Heart right ventricle (tissue), 16 donors: ENCODE data around the gene PRKN. TPM values are rescaled to one million over a fixed set of nuclear protein-coding genes. Genes with fewer than 3 reads are reported as not detected.

Experiments
- ATAC-seq, 8 donors: fragments of 200-7000 bp; cut with Tn5 transposase; one replicate each; pipeline ENCODE4 v1.9.1; 2020; ENCODE audit warnings: mild to moderate bottlenecking in 8 of 8, moderate library complexity in 8 of 8, moderate number of reproducible peaks in 1 of 8
- DNase-seq, 2 donors: peaks; one replicate each; pipeline ENCODE4 v3.0.0-alpha.2; 2020
- H3K27ac ChIP-seq, 10 donors: fragments of 200-600 bp; sonication (generic) in 2 of 10; one replicate each; pipeline versions ENCODE4 v1.5.0 to v1.8.0; 2020 to 2022; ENCODE audit warnings: mild to moderate bottlenecking in 3 of 10
- H3K27me3 ChIP-seq, 7 donors: fragments of 200-600 bp; one replicate each; pipeline ENCODE4 v1.8.0; 2021 to 2022; ENCODE audit warnings: mild to moderate bottlenecking in 2 of 7
- H3K36me3 ChIP-seq, 9 donors: fragments of 200-600 bp; sonication (generic) in 1 of 9; one replicate each; pipeline versions ENCODE4 v1.5.0 to v1.8.0; 2020 to 2022; ENCODE audit warnings: mild to moderate bottlenecking in 2 of 9
- H3K4me1 ChIP-seq, 9 donors: fragments of 200-600 bp; sonication (generic) in 1 of 9; one replicate each; pipeline versions ENCODE4 v1.5.0 to v1.8.0; 2020 to 2022; ENCODE audit warnings: mild to moderate bottlenecking in 4 of 9
- H3K4me3 ChIP-seq, 10 donors: fragments of 200-600 bp; sonication (generic) in 2 of 10; one replicate each; pipeline versions ENCODE4 v1.5.0 to v1.8.0; 2020 to 2022; ENCODE audit warnings: mild to moderate bottlenecking in 7 of 10, moderate library complexity in 2 of 10
- H3K9me3 ChIP-seq, 11 donors: fragments of 200-600 bp in 10 of 11; sonication (generic) in 2 of 11; one replicate each; pipeline versions ENCODE4 v1.5.0 to v1.8.0; 2013 to 2022; ENCODE audit warnings: mild to moderate bottlenecking in 2 of 11, control low read depth in 1 of 11, moderate library complexity in 1 of 11
- CTCF ChIP-seq, 9 donors: fragments of 200-600 bp; sonication (generic) in 2 of 9; IDR thresholded peaks; one replicate each; pipeline versions ENCODE4 v1.5.0 to v1.8.0; 2021 to 2022; ENCODE audit warnings: antibody characterized with exemption in 9 of 9, mild to moderate bottlenecking in 5 of 9, moderate library complexity in 1 of 9
- WGBS, 2 donors: extraction: QIAGEN DNeasy Blood & Tissue Kit; methylation state at CpG; one replicate each; pipeline ENCODE4 v1.1.7; 2013; ENCODE audit warnings: inconsistent platforms in 1 of 2; 5-methylcytosine and 5-hydroxymethylcytosine counted together
- intact Hi-C, 10 donors: fragments of 100-400 bp; cut with DNase I; formaldehyde crosslinking; loops; one replicate each; pipeline versions ENCODE4 v1.11.1 to v1.14.2; 2022
- polyA plus RNA-seq, 2 donors: library from polyadenylated mRNA; stranded (reverse); fragments of 200-250 nt; gene quantifications; one replicate each; pipeline ENCODE4 v1.2.3, GENCODE V29; 2013
- total RNA-seq, 10 donors: library from RNA; stranded (reverse); fragmentation: NEBNext Ultra II Directional in 3 of 10; extraction: Animal tissue kit (Norgen Biotek cat#: 25700) in 3 of 10; gene quantifications; one replicate each; pipeline versions ENCODE4 v1.2.1 to v1.2.4, GENCODE V29; 2021 to 2023
- donor health status: Arrhythmogenic right ventricular cardiomyopathy.
- donor health status: ischemic (EF 13 %, LVEDD 7.1; RV severe dilation, severe dysfunction).
- donor health status: healthy with polysubstance abuse.
- donor health status: DM: no; HTN: yes; CAD: no.
- donor health status: DM: no; HTN: no; CAD: no.
- donor health status: ischemic (EF 25% LVEDD 6.9; RV normal size, moderate dysfunction).
- donor health status: ischemic (EF 25% LVEDD 5.7; RV mildly dilated, moderate dysfunction).
- donor health status: healthy.
- donor health status: DM: yes; HTN: yes; CAD: no.
- donor health status: Ischemic cardiomyopathy.
- donor health status: ischemic (EF 35%, LVEDD 5.7; RV mildly dilated, moderate dysfunction).
- donor health status: nonischemic (EF 11% LVEDD 7.7; RV severe dilation, severe dysfunction).
- donor health status: DM: yes; HTN: yes; CAD: no.
- donor health status: PGD.
- donor health status: ischemic (EF 29% LVEDD 5.4; RV normal size, mild dysfunction).
- donor health status: nonischemic (EF 23%, LVEDD 6.1; RV moderate dilation, normal function).

Gene PRKN
- total and polyA plus RNA-seq, 12 donors: 2.3 to 27.7 (median 26.3) TPM

GRCh38 chr6:162636167-162636566, 91.4 kb downstream of the PRKN start:
- no peaks in the 10 kb centered on the region for H3K27me3 ChIP-seq
- no peak for ATAC-seq
- no peak for TF ChIP-seq CTCF (IDR thresholded peaks at IDR 0.05)
- no peak for DNase-seq
- H3K36me3 ChIP-seq: no peaks in the 10 kb centered on the region
- no peak overlapping the region for H3K4me3 ChIP-seq
- H3K9me3 ChIP-seq: peaks cover 0 to 8% (median 4%) of the 10 kb centered on the region in 11 donors
- H3K4me1 ChIP-seq: peaks cover 0 to 29% (median 3%) of the 10 kb centered on the region in 9 donors
- no peak overlapping the region for H3K27ac ChIP-seq
- intact Hi-C loops: no loop called here

- no peaks in the 10 kb centered on the region for H3K27me3 ChIP-seq
- DNase-seq (no peak), ATAC-seq (no peak)
- no peak overlapping the region for H3K4me3 ChIP-seq
- H3K9me3 ChIP-seq: peaks cover 0 to 15% (median 4%) of the 10 kb centered on the region in 11 donors
- H3K36me3 ChIP-seq: no peaks in the 10 kb centered on the region
- TF ChIP-seq CTCF (IDR thresholded peaks at IDR 0.05): no peak
- intact Hi-C loops: no loop called here
- H3K27ac ChIP-seq: no peak overlapping the region
- H3K4me1 ChIP-seq: peaks cover 0 to 16% (median 3%) of the 10 kb centered on the region in 9 donors
These were observed 96.0 kb downstream of the PRKN start for GRCh38 chr6:162631546-162631945.

GRCh38 chr6:162630069-162630468, 97.5 kb downstream of the PRKN start:
- peaks cover 0 to 15% (median 4%) of the 10 kb centered on the region in 11 donors for H3K9me3 ChIP-seq
- 96% methylated on average over 5 of the region's 5 CpGs for WGBS, 2 donors

GRCh38 chr6:162627825-162628224, 99.7 kb downstream of the PRKN start:
- H3K27ac ChIP-seq: no peak overlapping the region
- no peak overlapping the region for H3K4me3 ChIP-seq
- no peak for TF ChIP-seq CTCF (IDR thresholded peaks at IDR 0.05)
- H3K4me1 ChIP-seq: peaks cover 0 to 5% (median 0%) of the 10 kb centered on the region in 9 donors
- intact Hi-C loops: no loop called here
- no peaks in the 10 kb centered on the region for H3K27me3 ChIP-seq
- no peaks in the 10 kb centered on the region for H3K36me3 ChIP-seq
- ATAC-seq (no peak), DNase-seq (no peak)
- 93 to 96% methylated on average over 5 of the region's 5 CpGs for WGBS, 2 donors
- H3K9me3 ChIP-seq: peaks cover 0 to 15% (median 4%) of the 10 kb centered on the region in 11 donors

More at GRCh38 chr6:162630069-162630468, 97.5 kb downstream of the PRKN start:
- ATAC-seq (no peak), DNase-seq (no peak)
- Histone ChIP-seq H3K27me3 (no peaks in the 10 kb centered on the region), H3K27ac (no peak overlapping the region), H3K4me3 (no peak overlapping the region), H3K4me1 (peaks cover 0 to 5% (median 0%) of the 10 kb centered on the region in 9 donors), H3K36me3 (no peaks in the 10 kb centered on the region)
- intact Hi-C loops: no loop called here
- no peak for TF ChIP-seq CTCF (IDR thresholded peaks at IDR 0.05)
